SH-SY5Y (cell line): Measurements from ENCODE around the gene LRRC8C.

ENCODE experiments used
- GATA2 ChIP-seq: IDR thresholded peaks from 2 replicates; pipeline ENCODE4 v1.6.1; 2011; ENCODE audit warnings: mild to moderate bottlenecking, low read depth, low read length
- GATA3 ChIP-seq: IDR thresholded peaks from 2 replicates; pipeline ENCODE4 v1.6.1; 2011; ENCODE audit warnings: low read depth, mild to moderate bottlenecking, low read length, moderate library complexity

GRCh38 chr1:89584781-89585180 is 48.1 kb upstream of the LRRC8C start:
- no peak for TF ChIP-seq GATA3
- no peak for TF ChIP-seq GATA2
